COLO668 (cell line): ENCODE measurements around the gene YIPF7.

Experiments used
- DNase-seq: peaks from one replicate; lab custom pipeline; 2025; ENCODE audit not compliant: unreplicated experiment; lab: John Stamatoyannopoulos, UW

The YIPF7 gene

GRCh38 chr4:44623676-44624075 lies 27.7 kb downstream of the YIPF7 start:
- no peak for DNase-seq

GRCh38 chr4:44616621-44617020 lies 34.8 kb downstream of the YIPF7 start:
- DNase-seq, result no peak

- no peak for DNase-seq
These were observed 68.0 kb downstream of the YIPF7 start for GRCh38 chr4:44583393-44583792.

- DNase-seq, result no peak
These were observed 71.2 kb downstream of the YIPF7 start for GRCh38 chr4:44580231-44580630.

- no peak for DNase-seq
These were observed 72.5 kb downstream of the YIPF7 start for GRCh38 chr4:44578954-44579353.
